ENCODE measurements around the gene GYS1.

GYS1 gene

DNA sequence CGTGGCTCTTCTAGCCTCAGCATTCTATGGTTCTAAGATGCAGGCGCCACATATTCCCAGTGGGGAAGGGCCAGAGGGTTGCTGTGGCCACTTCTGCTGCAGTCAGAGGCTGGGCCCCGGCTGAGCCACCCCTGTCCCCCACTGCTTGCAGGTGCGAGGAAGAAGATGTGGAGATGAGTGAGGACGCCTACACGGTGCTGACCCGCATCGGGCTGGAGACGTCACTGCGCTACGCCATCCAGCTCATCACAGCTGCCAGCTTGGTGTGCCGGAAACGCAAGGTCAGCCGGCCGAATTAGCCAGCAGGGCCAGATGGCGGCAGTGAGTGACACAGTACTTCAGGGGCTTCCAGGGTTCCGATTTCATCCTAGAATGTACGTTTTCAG lies 21.8 kb upstream of the GYS1 start:
- peaks cover 0 to 20% of the 10 kb centered on the region in 2 donors for H3K27me3 ChIP-seq
- no peak overlapping the region for H3K27ac ChIP-seq
- intact Hi-C loops (cut with DNase I; ENCODE audit: low total_unique reads) = no loop called here
- no peak for DNase-seq
- no peak overlapping the region for H3K4me3 ChIP-seq
- H3K9me3 ChIP-seq = no peaks in the 10 kb centered on the region
- TF ChIP-seq, protein P1, sequence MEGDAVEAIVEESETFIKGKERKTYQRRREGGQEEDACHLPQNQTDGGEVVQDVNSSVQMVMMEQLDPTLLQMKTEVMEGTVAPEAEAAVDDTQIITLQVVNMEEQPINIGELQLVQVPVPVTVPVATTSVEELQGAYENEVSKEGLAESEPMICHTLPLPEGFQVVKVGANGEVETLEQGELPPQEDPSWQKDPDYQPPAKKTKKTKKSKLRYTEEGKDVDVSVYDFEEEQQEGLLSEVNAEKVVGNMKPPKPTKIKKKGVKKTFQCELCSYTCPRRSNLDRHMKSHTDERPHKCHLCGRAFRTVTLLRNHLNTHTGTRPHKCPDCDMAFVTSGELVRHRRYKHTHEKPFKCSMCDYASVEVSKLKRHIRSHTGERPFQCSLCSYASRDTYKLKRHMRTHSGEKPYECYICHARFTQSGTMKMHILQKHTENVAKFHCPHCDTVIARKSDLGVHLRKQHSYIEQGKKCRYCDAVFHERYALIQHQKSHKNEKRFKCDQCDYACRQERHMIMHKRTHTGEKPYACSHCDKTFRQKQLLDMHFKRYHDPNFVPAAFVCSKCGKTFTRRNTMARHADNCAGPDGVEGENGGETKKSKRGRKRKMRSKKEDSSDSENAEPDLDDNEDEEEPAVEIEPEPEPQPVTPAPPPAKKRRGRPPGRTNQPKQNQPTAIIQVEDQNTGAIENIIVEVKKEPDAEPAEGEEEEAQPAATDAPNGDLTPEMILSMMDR (IDR thresholded peaks at IDR 0.05) = no peak
- H3K36me3 ChIP-seq = peaks cover 36 to 66% (median 53%) of the 10 kb centered on the region in 3 donors
- H3K4me1 ChIP-seq = peaks cover 0 to 27% (median 22%) of the 10 kb centered on the region in 4 donors

DNA sequence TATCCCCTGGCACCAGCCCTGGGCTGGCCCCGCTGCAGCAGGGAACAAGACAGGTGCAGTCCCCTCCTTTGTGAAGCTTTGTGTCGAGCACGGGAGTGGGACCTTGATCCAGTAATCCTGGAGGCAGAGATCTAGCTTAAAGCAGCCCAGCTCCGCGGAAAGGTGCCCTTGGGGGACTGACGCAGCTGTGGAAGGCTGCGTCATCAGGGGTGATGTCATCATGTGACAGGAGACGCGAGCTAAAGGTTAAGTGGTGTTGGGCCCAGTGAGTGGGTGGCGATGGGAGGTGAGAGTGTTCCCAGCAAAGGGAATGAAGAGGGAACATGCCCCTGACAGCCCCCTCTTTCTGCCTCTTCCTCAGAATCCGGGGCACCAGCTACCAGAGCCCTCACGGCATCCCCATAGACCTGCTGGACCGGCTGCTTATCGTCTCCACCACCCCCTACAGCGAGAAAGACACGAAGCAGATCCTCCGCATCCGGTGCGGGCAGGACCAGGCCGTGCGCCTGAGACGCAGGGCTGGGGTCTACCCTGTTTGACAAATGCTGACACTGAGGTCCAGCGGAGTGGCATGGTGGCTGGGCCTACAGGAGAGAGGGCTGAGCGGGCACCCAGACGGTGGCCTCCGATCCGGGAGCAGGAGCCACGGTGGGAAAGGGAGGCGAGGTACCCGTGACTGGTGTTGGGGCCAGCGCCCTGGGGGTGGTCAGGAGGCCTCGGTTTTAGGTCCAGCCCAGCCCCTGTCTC lies 21.2 kb upstream of the GYS1 start:
- Histone ChIP-seq H3K36me3 (peaks cover 42 to 72% (median 59%) of the 10 kb centered on the region in 3 donors), H3K27me3 (peaks cover 0 to 14% of the 10 kb centered on the region in 2 donors), H3K4me3 (no peak overlapping the region), H3K9me3 (no peaks in the 10 kb centered on the region), H3K4me1 (peaks cover 0 to 22% (median 18%) of the 10 kb centered on the region in 4 donors), H3K27ac (no peak overlapping the region)
- TF ChIP-seq, protein P1 (IDR thresholded peaks at IDR 0.05) = no peak
- intact Hi-C loops (cut with DNase I; ENCODE audit: low total_unique reads) = no loop called here
- DNase-seq = no peak

DNA sequence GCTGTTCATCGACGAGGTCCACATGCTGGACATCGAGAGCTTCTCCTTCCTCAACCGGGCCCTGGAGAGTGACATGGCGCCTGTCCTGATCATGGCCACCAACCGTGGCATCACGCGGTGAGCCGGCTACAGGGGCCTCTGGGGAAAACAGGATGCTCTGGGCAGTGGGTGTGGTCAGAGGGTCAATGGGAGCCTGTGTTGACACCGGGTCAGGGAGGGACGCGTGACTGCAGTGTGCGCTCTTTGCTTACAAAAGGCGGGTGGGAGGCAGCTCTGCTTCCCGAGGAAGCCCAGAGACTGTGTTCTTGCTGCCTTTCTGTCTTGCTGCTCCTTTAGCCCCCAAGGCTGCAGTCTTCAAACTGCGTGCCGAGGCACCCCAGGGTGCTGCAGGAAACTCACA lies 18.1 kb upstream of the GYS1 start:
- Histone ChIP-seq H3K27ac (no peak overlapping the region), H3K27me3 (no peaks in the 10 kb centered on the region), H3K9me3 (no peaks in the 10 kb centered on the region), H3K4me3 (no peak overlapping the region), H3K4me1 (no peaks in the 10 kb centered on the region), H3K36me3 (peaks cover 51 to 93% (median 81%) of the 10 kb centered on the region in 3 donors)
- TF ChIP-seq, protein P1 (IDR thresholded peaks at IDR 0.05) = no peak
- intact Hi-C loops (cut with DNase I; ENCODE audit: low total_unique reads) = no loop called here
- DNase-seq = no peak

DNA sequence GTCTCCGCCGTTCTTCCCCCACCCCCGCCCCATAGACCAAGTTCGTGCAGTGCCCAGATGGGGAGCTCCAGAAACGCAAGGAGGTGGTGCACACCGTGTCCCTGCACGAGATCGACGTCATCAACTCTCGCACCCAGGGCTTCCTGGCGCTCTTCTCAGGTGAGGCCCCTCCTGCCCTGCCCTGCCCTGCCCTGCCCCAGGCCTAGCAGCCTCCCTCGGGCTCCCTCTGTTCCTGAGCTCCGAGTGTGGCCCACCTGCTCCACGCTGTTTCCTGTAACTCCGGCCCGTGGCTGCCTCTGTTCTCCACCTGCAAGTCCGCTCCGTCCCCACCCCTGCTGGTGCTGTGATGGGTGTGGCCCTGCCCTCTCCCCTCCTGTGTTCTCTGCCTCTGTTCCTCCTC lies 17.3 kb upstream of the GYS1 start:
- H3K9me3 ChIP-seq = no peaks in the 10 kb centered on the region
- H3K27me3 ChIP-seq = no peaks in the 10 kb centered on the region
- TF ChIP-seq, protein P1 (IDR thresholded peaks at IDR 0.05) = no peak
- no peak for DNase-seq
- H3K36me3 ChIP-seq = peaks cover 58 to 93% (median 81%) of the 10 kb centered on the region in 3 donors
- H3K4me1 ChIP-seq = no peaks in the 10 kb centered on the region
- no peak overlapping the region for H3K27ac ChIP-seq
- intact Hi-C loops (cut with DNase I; ENCODE audit: low total_unique reads) = no loop called here
- H3K4me3 ChIP-seq = no peak overlapping the region

DNA sequence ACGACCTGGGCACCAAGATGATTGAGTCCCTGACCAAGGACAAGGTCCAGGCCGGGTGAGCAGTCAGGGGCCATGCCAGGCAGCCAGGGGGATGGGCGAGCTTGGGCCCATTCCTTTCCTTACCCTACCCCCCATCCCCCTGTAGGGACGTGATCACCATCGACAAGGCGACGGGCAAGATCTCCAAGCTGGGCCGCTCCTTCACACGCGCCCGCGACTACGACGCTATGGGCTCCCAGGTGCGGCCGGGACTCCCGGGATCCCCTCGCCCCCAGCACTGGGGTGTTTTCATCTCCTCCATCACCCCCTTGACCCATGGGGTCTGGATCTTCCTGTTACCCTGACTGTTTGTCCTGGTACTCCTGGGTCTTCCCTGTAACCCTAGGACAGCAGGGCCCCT lies 16.7 kb upstream of the GYS1 start:
- H3K4me3 ChIP-seq = no peak overlapping the region
- intact Hi-C loops (cut with DNase I; ENCODE audit: low total_unique reads) = no loop called here
- H3K9me3 ChIP-seq = no peaks in the 10 kb centered on the region
- H3K36me3 ChIP-seq = peaks cover 62 to 93% (median 81%) of the 10 kb centered on the region in 3 donors
- TF ChIP-seq, protein P1 (IDR thresholded peaks at IDR 0.05) = no peak
- H3K27ac ChIP-seq = no peak overlapping the region
- H3K27me3 ChIP-seq = no peaks in the 10 kb centered on the region
- no peaks in the 10 kb centered on the region for H3K4me1 ChIP-seq
- DNase-seq = no peak

All from tibial artery (tissue), 4 donors.